Urinary bladder (tissue), 4 donors: ENCODE measurements around the gene CD69. TPM values are rescaled to one million over a fixed set of nuclear protein-coding genes. Genes with fewer than 3 reads are reported as not detected.
A peak's percentile ranks its signal among the peaks of the same experiment; 100 is the strongest.

ENCODE experiments used
- DNase-seq: peaks from one replicate; pipeline ENCODE4 v3.0.0-alpha.2; 2015; ENCODE audit errors: extremely low spot score
- H3K27ac ChIP-seq: one replicate; pipeline ENCODE4 v1.5.1; 2013; ENCODE audit warnings: low read depth, mild to moderate bottlenecking, moderate library complexity
- H3K36me3 ChIP-seq: one replicate; pipeline ENCODE4 v1.6.1; 2013; ENCODE audit warnings: mild to moderate bottlenecking, moderate library complexity; ENCODE audit not compliant: insufficient read depth
- H3K4me1 ChIP-seq: one replicate; pipeline ENCODE4 v1.6.1; 2013; ENCODE audit warnings: mild to moderate bottlenecking, moderate library complexity; ENCODE audit not compliant: insufficient read depth
- H3K4me3 ChIP-seq: one replicate; pipeline ENCODE4 v1.5.1; 2013; ENCODE audit warnings: low read depth, low read length
- WGBS: extraction: QIAGEN DNeasy Blood & Tissue Kit; methylation state at CpG from one replicate; pipeline ENCODE4 v1.1.7; 2013; 5-methylcytosine and 5-hydroxymethylcytosine counted together
- polyA plus RNA-seq: library from polyadenylated mRNA; stranded (reverse); fragments of 200-250 nt; gene quantifications from one replicate; pipeline ENCODE4 v1.2.3, GENCODE V29; 2013
- total RNA-seq: library from RNA; depleted of rRNA; stranded (reverse); fragments of >200 nt; gene quantifications from one replicate; pipeline ENCODE4 v1.2.3, GENCODE V29; 2014
- donor health status: healthy with polysubstance abuse.
- donor health status: healthy.

CD69 gene
- total and polyA plus RNA-seq, 2 donors, result 7.4 to 13.7 TPM

DNA sequence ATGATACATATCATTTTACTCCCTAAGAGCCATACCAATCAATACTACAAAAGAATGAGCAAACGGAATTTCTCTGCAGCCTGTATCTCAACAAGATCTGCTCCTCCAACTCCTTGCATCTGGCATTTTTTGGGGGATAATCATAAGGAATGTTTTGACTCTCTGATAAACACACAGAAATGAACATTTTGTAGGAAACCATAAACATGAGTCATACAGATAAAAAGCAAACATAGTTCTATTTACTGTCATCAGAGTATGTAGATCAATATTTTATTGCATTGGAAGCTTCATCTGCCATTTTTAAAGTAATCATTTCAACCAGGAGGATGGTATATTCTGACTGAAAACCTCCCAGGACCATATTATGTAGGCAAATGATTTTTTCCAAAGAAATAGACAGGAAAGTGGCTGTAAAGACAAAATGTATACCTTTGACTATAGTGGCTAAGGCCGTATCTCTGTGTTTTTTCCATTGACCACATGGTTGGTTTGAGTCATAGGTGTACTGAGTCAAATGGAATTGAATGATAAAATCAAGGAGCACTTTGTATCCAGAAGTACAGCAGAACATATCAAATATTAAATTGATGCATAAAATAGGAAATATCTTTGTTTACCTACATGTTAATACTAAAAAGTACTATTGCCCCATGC, 32.4 kb upstream of the CD69 start:
- no peak for DNase-seq
- Histone ChIP-seq H3K36me3 (no peaks in the 10 kb centered on the region), H3K4me1 (no peaks in the 10 kb centered on the region), H3K27ac (no peak overlapping the region), H3K4me3 (no peak overlapping the region)
- WGBS, result 74% methylated on average over 2 of the region's 2 CpGs

DNA sequence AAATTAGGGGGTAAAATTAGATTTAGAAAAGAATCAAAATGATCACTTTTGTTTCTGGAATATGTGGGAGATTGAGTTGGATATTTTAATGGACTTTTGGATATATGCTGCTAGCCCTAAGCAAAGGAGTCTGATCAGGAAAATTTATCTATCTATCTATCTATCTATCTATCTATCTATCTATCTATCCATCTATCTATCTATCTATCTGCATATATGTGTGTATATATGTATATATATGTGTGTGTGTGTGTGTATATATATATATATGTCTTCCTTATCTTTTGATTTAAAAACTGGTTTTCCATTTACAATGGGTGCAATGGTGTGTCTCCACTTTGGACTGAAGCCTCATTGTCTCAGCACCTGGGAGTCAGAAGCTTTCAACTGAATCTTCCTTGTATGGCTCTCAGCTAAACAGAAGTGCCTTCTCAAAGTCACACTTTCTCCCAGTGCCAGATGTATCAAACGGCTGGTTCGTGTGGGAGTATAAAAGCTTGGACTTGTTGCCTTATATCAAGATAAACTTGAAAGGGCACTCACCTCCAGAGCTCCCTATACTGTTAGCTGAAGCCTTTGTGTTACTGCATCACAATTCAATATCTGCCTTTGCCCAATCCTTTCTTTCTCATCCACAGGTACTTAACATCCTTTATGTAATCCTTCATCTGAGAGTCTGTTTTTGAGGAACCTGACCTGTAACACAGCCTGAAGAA, 31.6 kb upstream of the CD69 start:
- no peak for DNase-seq
- Histone ChIP-seq H3K4me3 (no peak overlapping the region), H3K4me1 (no peaks in the 10 kb centered on the region), H3K27ac (no peak overlapping the region), H3K36me3 (no peaks in the 10 kb centered on the region)
- 38% methylated on average over 2 of the region's 2 CpGs for WGBS

DNA sequence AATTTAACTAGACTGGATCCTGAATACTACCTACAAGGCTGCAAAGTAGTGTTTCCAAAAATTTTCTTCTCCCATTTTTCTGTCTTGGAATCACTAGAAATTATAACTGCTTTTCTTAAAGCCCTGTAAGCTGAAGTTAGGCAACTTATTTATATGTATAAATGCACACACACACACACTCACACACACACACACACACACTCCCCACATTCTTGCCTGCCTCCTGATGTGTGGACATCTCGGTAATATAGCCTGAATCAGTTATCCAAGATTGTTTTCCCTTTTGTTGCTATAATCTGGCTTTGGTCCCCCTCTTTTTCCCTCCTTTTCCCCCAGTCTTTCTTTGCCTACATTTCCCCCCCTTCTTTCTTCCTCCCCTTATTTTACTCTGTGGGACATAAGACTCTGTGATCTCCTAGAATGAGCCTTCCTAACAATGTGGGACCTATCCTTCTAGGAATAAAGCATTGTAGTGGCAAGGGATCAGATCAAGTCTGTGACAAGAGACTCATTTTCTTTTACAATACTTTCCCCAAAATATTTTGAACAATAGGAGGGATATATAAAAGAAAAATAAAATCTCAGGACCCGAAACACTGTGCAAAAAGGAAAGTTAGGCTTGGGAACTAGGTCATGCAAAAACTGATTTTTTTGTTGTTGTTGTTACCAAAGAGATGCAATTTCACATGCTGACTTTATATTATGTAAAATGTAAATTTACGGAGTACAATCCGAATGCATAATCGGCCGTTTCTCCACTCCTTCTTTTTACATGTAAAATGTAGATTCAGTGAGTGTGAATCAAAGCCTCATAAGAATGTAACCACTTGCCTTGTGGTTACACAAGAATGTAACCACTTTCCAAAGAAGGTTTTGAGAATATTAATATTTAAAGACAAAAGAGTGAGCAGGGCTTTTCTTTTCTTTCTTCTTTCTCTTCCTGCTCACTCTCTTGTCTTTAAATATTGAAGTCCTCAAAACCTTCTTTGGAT, 26.3 kb upstream of the CD69 start:
- DNase-seq, result no peak
- Histone ChIP-seq H3K27ac (no peak overlapping the region), H3K4me3 (no peak overlapping the region), H3K4me1 (no peaks in the 10 kb centered on the region), H3K36me3 (no peaks in the 10 kb centered on the region)
- 71% methylated on average over 6 of the region's 6 CpGs for WGBS

DNA sequence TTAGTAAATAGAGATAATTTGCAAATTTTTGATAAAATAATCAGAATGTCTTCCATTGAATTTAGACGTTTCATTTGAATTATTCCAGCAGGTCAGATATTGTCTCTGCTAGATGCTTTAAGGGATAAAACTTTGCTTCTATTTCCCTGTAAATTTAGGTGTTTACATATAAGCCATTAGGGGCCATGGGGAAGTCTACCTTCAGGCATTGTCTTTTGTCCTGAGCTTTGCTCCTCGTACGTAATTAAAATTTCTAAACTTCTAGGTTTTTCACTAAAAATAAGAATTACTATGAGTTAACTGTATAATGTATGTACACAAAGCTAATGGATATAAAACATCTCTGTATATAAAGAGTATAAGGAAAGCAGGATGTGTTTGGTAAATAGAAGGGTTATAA, 24.1 kb upstream of the CD69 start:
- no peak overlapping the region for H3K27ac ChIP-seq
- no peak overlapping the region for H3K4me3 ChIP-seq
- WGBS, result 71% methylated on average over 3 of the region's 3 CpGs
- no peaks in the 10 kb centered on the region for H3K4me1 ChIP-seq
- no peaks in the 10 kb centered on the region for H3K36me3 ChIP-seq
- DNase-seq, result no peak

DNA sequence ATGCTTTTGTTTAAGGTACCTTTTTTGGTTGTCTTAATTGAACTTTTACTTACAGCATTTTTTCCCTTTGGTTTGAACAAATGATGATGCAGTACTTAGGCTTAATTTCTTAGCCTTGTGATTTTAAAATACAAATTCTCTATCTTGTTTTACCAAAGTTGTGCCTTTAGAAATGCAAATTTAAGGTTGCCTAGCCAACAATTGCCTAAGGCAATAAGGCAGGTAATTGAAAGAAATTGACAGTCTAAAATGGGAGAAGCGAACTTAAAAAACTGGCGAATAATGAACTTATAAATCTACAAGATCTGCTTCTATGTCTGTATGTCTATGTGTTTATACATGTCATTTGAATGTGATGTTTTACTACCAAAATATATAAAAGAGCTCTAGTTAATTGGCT, 23.6 kb upstream of the CD69 start:
- WGBS, result 93% methylated on average over 2 of the region's 2 CpGs
- Histone ChIP-seq H3K4me1 (no peaks in the 10 kb centered on the region), H3K36me3 (no peaks in the 10 kb centered on the region), H3K27ac (no peak overlapping the region), H3K4me3 (no peak overlapping the region)
- DNase-seq, result no peak

DNA sequence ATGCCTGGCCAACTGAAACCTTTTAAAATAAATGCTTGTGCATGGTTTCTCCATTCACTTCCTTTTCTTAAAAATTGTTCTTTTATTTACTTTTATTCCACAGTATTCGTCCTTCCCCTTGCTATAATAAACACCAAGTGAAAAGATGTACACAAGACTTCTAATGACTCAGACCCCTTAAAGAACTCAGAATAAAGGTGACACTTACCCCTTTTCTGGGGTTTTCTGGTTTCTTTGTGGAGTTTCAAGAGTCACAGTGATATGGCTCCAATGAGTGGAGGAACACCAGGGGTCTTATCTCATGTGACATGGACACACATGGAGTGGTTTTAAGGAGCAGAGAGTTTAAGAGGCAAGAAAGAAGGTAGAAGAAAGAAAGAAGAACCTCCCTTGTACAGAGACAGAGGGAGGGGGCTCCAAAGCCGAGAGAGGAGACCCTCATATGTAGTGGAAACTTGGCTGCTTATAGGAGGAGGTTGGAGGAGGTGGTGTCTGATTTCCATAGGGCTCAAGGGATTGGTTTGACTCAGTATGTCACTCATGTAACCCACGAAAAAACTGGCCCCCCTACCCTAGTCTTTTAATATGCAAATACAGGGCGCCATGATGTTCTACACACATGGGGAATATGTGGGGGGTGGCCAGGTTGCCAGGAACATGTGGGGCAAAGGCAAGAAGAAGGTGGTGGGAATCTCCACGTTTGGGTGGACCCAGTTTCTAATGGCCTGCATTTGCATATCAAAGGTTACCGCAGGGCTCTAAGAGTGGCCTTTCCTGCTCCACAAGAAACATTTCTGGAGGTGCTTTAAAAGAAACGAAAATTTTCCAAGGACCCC, 22.1 kb upstream of the CD69 start:
- H3K4me3 ChIP-seq, result no peak overlapping the region

DNA sequence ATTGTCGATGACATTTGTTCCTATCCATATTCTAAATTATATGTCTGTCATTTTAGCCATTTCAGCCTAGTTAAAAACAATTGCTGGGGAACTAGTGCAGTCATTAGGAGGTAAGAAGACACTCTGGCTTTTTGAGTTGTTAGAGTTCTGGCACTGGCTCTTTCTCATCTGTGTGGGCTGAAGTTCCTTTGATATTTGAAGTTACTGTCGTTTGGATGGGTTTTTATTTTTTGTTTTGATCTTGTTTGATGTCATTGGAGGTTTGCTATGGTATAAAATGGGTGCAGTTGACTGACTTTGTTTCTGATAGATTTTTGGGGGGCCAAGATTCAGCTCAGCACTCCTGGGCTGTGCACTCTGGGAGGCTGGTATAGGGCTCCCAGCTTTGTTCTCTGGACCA, 20.7 kb upstream of the CD69 start:
- Histone ChIP-seq H3K36me3 (no peaks in the 10 kb centered on the region), H3K4me1 (no peaks in the 10 kb centered on the region), H3K27ac (no peak overlapping the region), H3K4me3 (no peak overlapping the region)
- no peak for DNase-seq
- WGBS, result 83% methylated on average over 2 of the region's 2 CpGs

More for the DNA sequence above, 22.1 kb upstream of the CD69 start:
- Histone ChIP-seq H3K27ac (no peak overlapping the region), H3K36me3 (no peaks in the 10 kb centered on the region), H3K4me1 (no peaks in the 10 kb centered on the region)
- no peak for DNase-seq
- WGBS, result 77% methylated on average over 7 of the region's 7 CpGs

DNA sequence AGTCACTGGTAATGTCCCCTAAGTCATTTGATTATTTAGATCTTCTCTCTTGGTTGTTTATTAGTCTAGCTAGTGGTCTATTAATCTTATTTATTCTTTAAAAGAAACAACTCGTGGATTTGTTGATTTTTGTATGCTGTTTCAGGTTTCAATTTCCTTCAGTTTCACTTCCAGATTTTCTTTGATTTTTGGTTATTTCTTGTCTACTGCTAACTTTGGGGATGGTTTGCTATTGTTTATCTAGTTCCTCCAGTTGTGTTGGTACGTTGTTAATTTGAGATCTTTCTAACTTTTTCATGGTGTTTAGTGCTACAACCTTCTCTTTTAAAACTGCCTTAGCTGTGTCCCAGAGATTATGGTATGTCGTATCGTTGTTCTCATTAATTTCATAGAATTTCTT, 18.5 kb upstream of the CD69 start:
- H3K27ac ChIP-seq, result no peak overlapping the region
- WGBS, result 66% methylated on average over 4 of the region's 4 CpGs

DNA sequence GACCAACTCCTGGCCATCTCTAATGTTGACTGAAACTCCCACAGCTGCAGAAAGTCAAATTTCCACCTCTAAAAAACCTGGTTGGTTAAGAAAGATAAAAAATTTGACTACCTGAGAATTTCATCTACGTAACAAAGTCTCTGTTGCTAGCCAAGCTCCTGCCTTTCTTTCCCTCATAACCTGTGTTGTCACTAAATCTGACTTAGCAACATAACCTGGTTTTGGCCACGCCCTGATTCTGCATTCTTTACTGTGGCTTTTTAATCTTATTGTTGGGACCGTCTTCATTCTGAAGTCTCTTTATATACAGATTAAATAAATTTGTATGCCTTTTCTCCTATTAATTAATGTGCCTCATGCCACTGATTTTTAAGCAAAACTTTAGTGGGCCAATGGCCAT, 16.1 kb upstream of the CD69 start:
- Histone ChIP-seq H3K4me1 (no peaks in the 10 kb centered on the region), H3K4me3 (no peak overlapping the region), H3K27ac (no peak overlapping the region), H3K36me3 (no peaks in the 10 kb centered on the region)
- 77% methylated on average over 3 of the region's 3 CpGs for WGBS
- DNase-seq, result no peak

More for the DNA sequence above, 18.5 kb upstream of the CD69 start:
- Histone ChIP-seq H3K36me3 (no peaks in the 10 kb centered on the region), H3K4me3 (no peak overlapping the region), H3K4me1 (no peaks in the 10 kb centered on the region)
- no peak for DNase-seq

DNA sequence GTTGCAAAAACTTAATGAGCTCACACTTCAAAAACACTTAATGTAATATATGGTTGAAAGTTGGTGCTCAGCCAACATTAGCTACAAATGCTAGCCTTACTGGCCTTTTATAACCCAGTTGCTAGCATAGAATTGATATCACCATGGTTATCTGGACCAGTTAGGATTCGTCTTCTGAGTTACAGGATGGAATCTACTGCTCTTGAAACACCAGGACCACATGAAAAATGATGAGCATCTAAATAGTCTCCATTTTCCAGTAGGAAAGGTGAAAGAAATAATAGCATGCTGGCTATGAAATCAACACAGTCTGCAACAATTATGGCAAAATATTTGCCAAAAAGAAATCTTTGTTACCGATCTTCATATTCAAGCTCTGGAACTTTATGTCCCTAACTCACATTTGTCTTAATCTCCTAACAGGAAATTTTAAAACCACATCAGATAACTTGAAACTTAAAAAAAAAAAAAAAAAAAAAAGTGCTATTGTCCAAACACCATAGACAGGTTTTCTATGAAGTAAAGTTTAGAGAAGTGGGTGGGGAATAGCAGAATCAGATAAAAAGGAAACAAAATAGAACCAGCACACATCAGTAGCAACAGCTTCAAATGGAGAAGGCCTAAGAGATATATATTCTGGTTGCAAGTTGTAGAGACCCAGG, 12.6 kb upstream of the CD69 start:
- H3K27ac ChIP-seq, result no peak overlapping the region
- no peaks in the 10 kb centered on the region for H3K4me1 ChIP-seq
- H3K4me3 ChIP-seq, result no peak overlapping the region
- DNase-seq, result no peak
- H3K36me3 ChIP-seq, result no peaks in the 10 kb centered on the region
- WGBS, result 73% methylated on average over 2 of the region's 2 CpGs

DNA sequence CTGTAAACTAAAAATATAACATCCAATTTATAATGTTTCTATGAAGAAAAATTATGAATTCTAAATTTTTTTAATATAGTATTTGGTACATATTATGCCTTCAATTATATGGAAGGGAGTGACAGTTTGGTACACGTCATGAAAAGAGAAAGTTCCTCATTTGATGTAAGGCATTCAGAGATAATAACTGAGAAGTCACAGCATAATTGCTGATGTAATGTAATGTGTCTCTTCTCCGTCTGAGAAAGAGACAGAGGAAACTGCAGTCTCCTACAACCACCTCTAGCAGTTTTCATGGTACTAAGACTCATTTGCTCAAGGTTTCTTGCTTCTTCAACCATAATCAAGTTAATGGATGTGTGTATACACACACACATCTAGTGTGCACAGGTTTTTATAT, 2.3 kb upstream of the CD69 start:
- Histone ChIP-seq H3K36me3 (no peaks in the 10 kb centered on the region), H3K4me1 (no peaks in the 10 kb centered on the region), H3K4me3 (no peak overlapping the region), H3K27ac (peak overlapping the region; percentile 10)
- DNase-seq, result no peak
- WGBS, result 63% methylated on average over 2 of the region's 2 CpGs

DNA sequence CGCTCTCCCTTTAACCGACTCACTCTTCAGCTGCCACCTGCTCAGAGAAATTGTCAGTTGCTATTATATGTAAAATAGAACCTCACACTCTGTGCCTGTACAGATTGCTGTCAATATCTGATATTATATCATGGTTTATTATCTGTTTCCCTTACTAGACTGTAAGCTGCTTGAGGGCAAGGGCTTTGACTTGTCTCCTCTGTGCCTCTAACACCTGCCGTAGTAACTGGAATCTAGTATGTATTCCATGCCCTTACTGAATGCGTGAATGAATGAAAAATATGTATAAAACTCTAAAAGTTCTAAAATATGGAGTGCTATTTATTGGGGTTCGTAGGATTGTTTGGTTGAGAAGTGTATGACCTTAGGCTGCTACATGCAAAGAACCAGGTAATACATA, 1.7 kb upstream of the CD69 start:
- H3K27ac ChIP-seq, result no peak overlapping the region

DNA sequence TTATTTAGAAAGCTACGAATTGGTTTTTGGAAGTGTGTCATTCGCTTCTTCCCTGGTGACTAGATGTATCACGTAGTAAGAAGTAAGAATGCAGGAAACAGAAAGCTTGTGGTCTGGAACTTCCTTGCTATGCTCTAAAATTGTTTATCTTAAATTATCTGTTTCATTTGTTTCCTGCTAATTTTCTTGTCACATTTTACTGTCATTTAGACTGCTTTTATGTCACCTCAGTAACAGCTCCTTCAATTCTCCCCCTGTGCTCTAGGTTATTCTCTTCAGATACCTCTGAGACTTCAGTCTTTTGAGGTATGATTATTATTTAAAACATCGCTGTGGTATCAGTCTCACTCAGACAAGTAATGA, 699 bp upstream of the CD69 start:
- Histone ChIP-seq H3K36me3 (no peaks in the 10 kb centered on the region), H3K4me3 (peak overlapping the region; percentile 11), H3K27ac (no peak overlapping the region), H3K4me1 (no peaks in the 10 kb centered on the region)
- WGBS, result 64% methylated on average over 4 of the region's 4 CpGs
- DNase-seq, result no peak

More for the DNA sequence above, 1.7 kb upstream of the CD69 start:
- no peaks in the 10 kb centered on the region for H3K36me3 ChIP-seq
- WGBS, result 94% methylated on average over 5 of the region's 5 CpGs
- no peak for DNase-seq
- no peak overlapping the region for H3K4me3 ChIP-seq
- H3K4me1 ChIP-seq, result no peaks in the 10 kb centered on the region
